Activated T-helper 9 cell treated with anti-CD3 and anti-CD28 coated beads, Interleukin-2, amount 50 U/mL, for 16 hours (primary cell): ENCODE measurements around the gene FNIP2.
"Not testable (repeated sequence)": the region's sequence is repeated elsewhere in the genome, so short reads cannot be mapped to it uniquely, and the experiment has no call there.

Experiments
- DNase-seq: peaks from one replicate; pipeline ENCODE4 v3.0.0-alpha.2; 2020; ENCODE audit warnings: low read depth

The FNIP2 gene

GRCh38 chr4:158816955-158817354 is 48.1 kb downstream of the FNIP2 start:
- no peak for DNase-seq

GRCh38 chr4:158817562-158818296 is 48.9 kb downstream of the FNIP2 start:
- no peak for DNase-seq

GRCh38 chr4:158818560-158819140 is 49.8 kb downstream of the FNIP2 start:
- DNase-seq = no peak

- no peak for DNase-seq
Measured at GRCh38 chr4:158819942-158820786, 51.3 kb downstream of the FNIP2 start.

GRCh38 chr4:158821228-158821971 is 52.6 kb downstream of the FNIP2 start:
- DNase-seq = no peak

- DNase-seq = no peak
Measured at GRCh38 chr4:158822348-158822747, 53.5 kb downstream of the FNIP2 start.

GRCh38 chr4:158823461-158823873 is 54.6 kb downstream of the FNIP2 start:
- DNase-seq = no peak

GRCh38 chr4:158824425-158825274 is 55.8 kb downstream of the FNIP2 start:
- DNase-seq = no peak

- DNase-seq = no peak
Measured at GRCh38 chr4:158825433-158826036, 56.7 kb downstream of the FNIP2 start.

- no peak for DNase-seq
Measured at GRCh38 chr4:158826057-158826456, 57.2 kb downstream of the FNIP2 start.

- DNase-seq = no peak
Measured at GRCh38 chr4:158826882-158827281, 58.1 kb downstream of the FNIP2 start.

- no peak for DNase-seq
Measured at GRCh38 chr4:158827543-158827981, 58.7 kb downstream of the FNIP2 start.

- not testable (repeated sequence) for DNase-seq
Measured at GRCh38 chr4:158828151-158828550, 59.3 kb downstream of the FNIP2 start.

GRCh38 chr4:158829254-158829653 is 60.4 kb downstream of the FNIP2 start:
- no peak for DNase-seq

- DNase-seq = no peak
Measured at GRCh38 chr4:158833602-158834001, 64.8 kb downstream of the FNIP2 start.

GRCh38 chr4:158835226-158836001 is 66.6 kb downstream of the FNIP2 start:
- no peak for DNase-seq

- no peak for DNase-seq
Measured at GRCh38 chr4:158836002-158836369, 67.2 kb downstream of the FNIP2 start.

- no peak for DNase-seq
Measured at GRCh38 chr4:158836828-158837449, 68.1 kb downstream of the FNIP2 start.

- DNase-seq = no peak
Measured at GRCh38 chr4:158837527-158838141, 68.8 kb downstream of the FNIP2 start.
